WTC11 (cell line): ENCODE results near the gene SDHAF2.

Experiments
- CBFB ChIP-seq: sonication (generic); formaldehyde crosslinking; IDR thresholded peaks from 2 replicates; pipeline ENCODE4 v1.8.1; 2022; ENCODE audit warnings: mild to moderate bottlenecking, low read depth, missing genetic modification reagents
- CREB1 ChIP-seq: sonication (generic); formaldehyde crosslinking; IDR thresholded peaks from 2 replicates; pipeline ENCODE4 v1.8.0; 2023; ENCODE audit warnings: mild to moderate bottlenecking, missing genetic modification reagents
- CTCF ChIP-seq: fragments of 200-600 bp; IDR thresholded peaks from 2 replicates; pipeline ENCODE4 v1.8.0; 2022; ENCODE audit warnings: antibody characterized with exemption
- ELF4 ChIP-seq: sonication (generic); formaldehyde crosslinking; IDR thresholded peaks from 2 replicates; pipeline ENCODE4 v1.8.1; 2022; ENCODE audit warnings: low read depth, mild to moderate bottlenecking, moderate library complexity, missing genetic modification reagents
- ESRRA ChIP-seq: sonication (generic); formaldehyde crosslinking; IDR thresholded peaks from 2 replicates; pipeline ENCODE4 v1.8.1; 2022; ENCODE audit warnings: mild to moderate bottlenecking, missing genetic modification reagents, borderline replicate concordance
- RELA ChIP-seq: sonication (generic); formaldehyde crosslinking; IDR thresholded peaks from 2 replicates; pipeline ENCODE4 v1.8.1; 2022; ENCODE audit warnings: missing genetic modification reagents, mild to moderate bottlenecking, borderline replicate concordance
- USF1 ChIP-seq: sonication (generic); formaldehyde crosslinking; IDR thresholded peaks from 2 replicates; pipeline ENCODE4 v1.8.0; 2022; ENCODE audit warnings: mild to moderate bottlenecking, missing genetic modification reagents
- ZNF425 ChIP-seq: fragments of 250-450 bp; sonication (Bioruptor Pico); conservative IDR thresholded peaks from 2 replicates; pipeline ENCODE4 v1.9.0; 2021; ENCODE audit warnings: mild to moderate bottlenecking
- ZNF671 ChIP-seq: fragments of 250-450 bp; sonication (Bioruptor Pico); IDR thresholded peaks from 2 replicates; pipeline ENCODE4 v1.8.0; 2021; ENCODE audit warnings: mild to moderate bottlenecking
- TF ChIP-seq, protein P1 (sequence below): sonication (generic); formaldehyde crosslinking; IDR thresholded peaks from 2 replicates; pipeline ENCODE4 v1.8.0; 2022; ENCODE audit warnings: mild to moderate bottlenecking, missing genetic modification reagents
- TF ChIP-seq, protein P2 (sequence below): sonication (generic); formaldehyde crosslinking; IDR thresholded peaks from 2 replicates; pipeline ENCODE4 v1.8.1; 2023; ENCODE audit warnings: mild to moderate bottlenecking, missing genetic modification reagents, borderline replicate concordance
- TF ChIP-seq, protein P3 (sequence below): sonication (generic); formaldehyde crosslinking; IDR thresholded peaks from 2 replicates; pipeline ENCODE4 v1.8.1; 2022; ENCODE audit warnings: mild to moderate bottlenecking, missing genetic modification reagents, moderate library complexity, borderline replicate concordance

- TF ChIP-seq CTCF (no peak), ZNF671 (CRISPR knock-in tag) (no peak), CBFB (CRISPR knock-in tag) (no peak), ESRRA (CRISPR knock-in tag) (no peak), USF1 (CRISPR knock-in tag) (no peak), RELA (CRISPR knock-in tag) (no peak), ELF4 (CRISPR knock-in tag) (no peak), ZNF425 (CRISPR knock-in tag) (no peak), CREB1 (CRISPR knock-in tag) (no peak)
- TF ChIP-seq, protein P1, sequence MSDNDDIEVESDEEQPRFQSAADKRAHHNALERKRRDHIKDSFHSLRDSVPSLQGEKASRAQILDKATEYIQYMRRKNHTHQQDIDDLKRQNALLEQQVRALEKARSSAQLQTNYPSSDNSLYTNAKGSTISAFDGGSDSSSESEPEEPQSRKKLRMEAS (CRISPR knock-in tag): no peak
- TF ChIP-seq, protein P2, sequence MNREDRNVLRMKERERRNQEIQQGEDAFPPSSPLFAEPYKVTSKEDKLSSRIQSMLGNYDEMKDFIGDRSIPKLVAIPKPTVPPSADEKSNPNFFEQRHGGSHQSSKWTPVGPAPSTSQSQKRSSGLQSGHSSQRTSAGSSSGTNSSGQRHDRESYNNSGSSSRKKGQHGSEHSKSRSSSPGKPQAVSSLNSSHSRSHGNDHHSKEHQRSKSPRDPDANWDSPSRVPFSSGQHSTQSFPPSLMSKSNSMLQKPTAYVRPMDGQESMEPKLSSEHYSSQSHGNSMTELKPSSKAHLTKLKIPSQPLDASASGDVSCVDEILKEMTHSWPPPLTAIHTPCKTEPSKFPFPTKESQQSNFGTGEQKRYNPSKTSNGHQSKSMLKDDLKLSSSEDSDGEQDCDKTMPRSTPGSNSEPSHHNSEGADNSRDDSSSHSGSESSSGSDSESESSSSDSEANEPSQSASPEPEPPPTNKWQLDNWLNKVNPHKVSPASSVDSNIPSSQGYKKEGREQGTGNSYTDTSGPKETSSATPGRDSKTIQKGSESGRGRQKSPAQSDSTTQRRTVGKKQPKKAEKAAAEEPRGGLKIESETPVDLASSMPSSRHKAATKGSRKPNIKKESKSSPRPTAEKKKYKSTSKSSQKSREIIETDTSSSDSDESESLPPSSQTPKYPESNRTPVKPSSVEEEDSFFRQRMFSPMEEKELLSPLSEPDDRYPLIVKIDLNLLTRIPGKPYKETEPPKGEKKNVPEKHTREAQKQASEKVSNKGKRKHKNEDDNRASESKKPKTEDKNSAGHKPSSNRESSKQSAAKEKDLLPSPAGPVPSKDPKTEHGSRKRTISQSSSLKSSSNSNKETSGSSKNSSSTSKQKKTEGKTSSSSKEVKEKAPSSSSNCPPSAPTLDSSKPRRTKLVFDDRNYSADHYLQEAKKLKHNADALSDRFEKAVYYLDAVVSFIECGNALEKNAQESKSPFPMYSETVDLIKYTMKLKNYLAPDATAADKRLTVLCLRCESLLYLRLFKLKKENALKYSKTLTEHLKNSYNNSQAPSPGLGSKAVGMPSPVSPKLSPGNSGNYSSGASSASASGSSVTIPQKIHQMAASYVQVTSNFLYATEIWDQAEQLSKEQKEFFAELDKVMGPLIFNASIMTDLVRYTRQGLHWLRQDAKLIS (CRISPR knock-in tag): no peak
- TF ChIP-seq, protein P3, sequence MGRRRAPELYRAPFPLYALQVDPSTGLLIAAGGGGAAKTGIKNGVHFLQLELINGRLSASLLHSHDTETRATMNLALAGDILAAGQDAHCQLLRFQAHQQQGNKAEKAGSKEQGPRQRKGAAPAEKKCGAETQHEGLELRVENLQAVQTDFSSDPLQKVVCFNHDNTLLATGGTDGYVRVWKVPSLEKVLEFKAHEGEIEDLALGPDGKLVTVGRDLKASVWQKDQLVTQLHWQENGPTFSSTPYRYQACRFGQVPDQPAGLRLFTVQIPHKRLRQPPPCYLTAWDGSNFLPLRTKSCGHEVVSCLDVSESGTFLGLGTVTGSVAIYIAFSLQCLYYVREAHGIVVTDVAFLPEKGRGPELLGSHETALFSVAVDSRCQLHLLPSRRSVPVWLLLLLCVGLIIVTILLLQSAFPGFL: no peak
Measured at GRCh38 chr11:61404103-61404502, 25.8 kb upstream of the SDHAF2 start.
